Stimulated activated CD8-positive, alpha-beta memory T cell treated with anti-CD3 and anti-CD28 coated beads, Interleukin-15, amount 100 ng/mL, for 48 hours (primary cell): ENCODE data around the gene CEND1.

Experiments
- DNase-seq, 2 donors: peaks; one replicate each; pipeline ENCODE4 v3.0.0-alpha.2; 2020; ENCODE audit warnings: low read depth in 2 of 2

The CEND1 gene

GRCh38 chr11:794766-795633 is 5.1 kb upstream of the CEND1 start:
- no peak for DNase-seq

DNA sequence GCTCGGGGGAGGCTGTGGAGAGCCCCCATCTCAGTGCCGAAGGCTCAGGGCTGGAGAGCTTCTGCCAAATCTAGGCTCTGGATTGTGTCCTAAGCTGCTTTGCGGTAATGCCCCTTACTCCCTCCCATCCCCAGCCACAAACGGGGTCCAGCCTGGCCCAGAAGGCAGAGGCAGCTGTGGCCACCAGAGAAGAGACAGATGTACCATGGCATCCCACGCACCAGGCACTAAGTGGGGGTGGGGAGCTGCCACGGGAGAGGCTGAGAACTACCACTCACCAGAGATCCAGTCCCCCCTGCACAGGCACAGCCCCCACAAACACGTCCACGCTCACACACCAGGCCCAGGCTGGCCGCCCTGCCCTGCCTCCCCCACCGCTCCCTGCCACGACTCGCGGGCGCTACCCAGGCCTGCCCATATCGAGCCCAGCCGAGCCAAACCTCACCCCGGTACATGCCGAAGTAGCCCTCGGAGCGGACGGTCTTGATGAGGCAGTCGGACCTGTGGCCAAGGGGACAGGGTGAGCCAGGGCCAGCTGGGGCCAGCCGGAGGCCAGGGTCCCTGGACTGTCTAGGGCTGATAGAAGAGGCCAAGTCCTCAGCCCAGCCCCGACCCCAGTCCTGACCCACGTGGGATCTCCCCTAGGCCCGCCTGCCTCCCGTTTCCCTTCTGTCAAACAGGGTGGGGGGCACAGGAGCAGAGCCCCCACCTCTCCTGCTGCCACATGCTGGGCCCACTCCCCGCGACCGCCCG is 4.3 kb upstream of the CEND1 start:
- no peak for DNase-seq

GRCh38 chr11:793556-793955 is 3.7 kb upstream of the CEND1 start:
- DNase-seq, result no peak

- DNase-seq, result no peak
These were observed 3.0 kb upstream of the CEND1 start for GRCh38 chr11:792873-793272.

GRCh38 chr11:792535-792821 is 2.6 kb upstream of the CEND1 start:
- no peak for DNase-seq

GRCh38 chr11:791658-792534 is 2.0 kb upstream of the CEND1 start:
- DNase-seq, result no peak

DNA sequence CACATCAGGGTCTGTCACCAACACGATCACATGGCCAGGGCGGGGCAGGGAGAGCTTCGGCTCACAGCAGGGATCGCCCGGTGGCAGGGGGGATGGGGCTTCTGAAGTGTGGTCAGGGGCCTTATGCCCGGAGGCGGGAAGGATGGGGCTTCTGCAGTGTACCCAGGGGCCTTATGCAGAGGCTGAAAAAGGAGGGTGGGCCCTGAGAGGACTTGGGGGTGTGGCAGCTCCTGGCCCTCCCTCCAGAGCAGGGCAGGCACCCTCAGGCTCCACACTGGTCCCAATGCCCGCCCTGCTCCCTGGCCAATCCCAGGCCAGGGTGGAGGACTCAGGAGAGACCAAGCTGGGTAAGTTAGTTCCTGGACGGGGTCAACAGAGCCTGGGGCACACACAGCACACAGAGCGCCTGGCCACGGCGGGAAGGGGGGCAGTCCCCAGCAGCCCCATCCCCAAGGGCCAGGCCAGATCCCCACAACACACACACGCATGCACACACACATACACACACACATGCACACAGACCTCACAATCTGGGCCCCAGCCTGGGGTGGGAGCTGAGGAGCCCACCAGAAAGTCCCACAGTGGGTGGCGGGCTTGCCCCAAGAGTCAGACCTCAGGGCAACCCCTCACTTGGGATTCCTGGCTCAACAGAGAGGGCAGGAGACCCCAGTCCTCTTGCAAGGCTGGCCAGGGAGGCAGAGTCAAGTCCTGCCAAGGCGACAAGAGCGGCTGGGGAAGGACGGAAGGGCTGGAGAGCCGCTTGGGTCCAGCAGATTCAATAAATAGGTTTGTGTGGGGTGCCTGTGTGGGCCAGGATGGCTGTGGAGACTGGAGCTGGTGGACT is 1.1 kb upstream of the CEND1 start:
- DNase-seq, result no peak

DNA sequence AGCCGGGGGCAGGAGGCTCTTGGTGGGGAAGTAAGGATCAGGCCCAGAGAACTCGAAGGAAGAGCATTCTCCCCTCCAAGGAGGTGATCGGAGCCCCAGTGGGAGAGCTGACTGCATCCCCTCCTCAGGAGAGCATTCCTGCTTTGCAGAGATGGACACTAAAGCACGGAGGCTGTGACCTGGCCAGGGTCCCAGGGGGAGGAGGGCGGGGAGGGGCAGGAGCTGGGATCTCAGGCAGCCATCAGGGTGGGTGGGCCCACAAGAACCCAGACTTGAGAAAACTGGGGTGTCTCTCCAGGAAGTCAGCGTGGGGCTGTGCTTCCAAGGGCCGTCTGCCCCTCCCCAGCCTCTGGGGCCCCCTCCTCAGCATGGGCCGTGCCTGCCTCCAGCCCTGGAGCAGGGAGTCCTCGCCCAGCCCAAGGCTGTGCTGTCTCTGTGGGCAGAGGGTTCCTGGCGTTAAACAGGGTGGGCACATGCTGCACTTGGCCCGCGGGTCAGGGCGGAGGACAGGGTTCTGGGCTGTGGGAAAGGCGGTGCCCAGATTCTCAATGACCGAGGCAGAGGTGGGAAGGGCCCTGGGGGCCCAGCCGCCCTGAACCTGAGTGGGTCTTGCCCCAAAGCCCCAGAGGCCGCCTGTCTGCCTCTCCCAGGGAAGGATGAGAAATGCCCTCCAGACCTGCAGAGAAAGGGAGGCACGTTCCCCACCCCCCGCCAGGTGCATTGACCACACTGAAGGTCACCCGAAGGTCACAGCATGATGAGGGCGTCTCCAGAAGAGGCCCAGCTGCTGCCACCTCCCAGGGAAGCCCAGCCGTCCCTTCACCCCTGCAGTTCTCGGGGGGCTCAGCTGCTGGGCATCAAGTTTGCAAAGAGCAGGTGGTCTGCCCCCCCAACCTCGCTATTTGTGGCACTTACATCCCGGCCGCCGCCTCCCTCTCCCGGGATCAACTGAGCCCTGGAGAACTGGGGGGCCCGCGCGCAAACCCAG is 643 bp downstream of the CEND1 start:
- DNase-seq, result no peak

DNA sequence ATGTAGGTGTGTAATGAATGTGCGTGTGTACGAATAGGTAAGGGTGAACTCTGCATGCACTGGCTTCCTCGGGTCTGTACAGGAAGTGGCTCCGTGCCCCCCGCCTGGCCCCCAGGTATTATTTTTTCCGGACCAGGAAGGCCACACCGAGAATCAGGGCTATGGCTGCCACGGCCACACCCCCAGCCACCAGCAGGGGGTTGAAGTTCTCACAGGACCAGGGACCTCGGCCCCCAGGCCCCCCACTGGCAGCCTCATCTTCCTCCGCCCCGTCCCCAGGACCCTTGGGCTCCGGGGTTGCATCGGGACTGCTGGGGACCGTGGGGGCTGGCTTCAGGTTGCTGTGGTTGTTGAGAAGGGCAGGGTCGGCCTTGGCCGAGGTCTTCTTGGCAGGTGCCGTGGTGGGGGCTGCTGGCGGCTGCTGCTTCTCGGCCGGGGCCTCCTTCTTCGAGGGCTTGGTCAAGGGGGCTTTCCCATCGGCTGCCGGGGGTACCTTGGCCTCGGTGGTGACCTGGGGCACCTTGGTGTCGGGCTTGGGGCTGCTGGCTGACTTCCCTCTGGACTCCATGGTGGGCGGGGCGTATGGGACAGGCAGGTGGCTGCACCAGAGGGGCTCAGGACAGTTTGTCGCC is 1.8 kb downstream of the CEND1 start:
- no peak for DNase-seq

DNA sequence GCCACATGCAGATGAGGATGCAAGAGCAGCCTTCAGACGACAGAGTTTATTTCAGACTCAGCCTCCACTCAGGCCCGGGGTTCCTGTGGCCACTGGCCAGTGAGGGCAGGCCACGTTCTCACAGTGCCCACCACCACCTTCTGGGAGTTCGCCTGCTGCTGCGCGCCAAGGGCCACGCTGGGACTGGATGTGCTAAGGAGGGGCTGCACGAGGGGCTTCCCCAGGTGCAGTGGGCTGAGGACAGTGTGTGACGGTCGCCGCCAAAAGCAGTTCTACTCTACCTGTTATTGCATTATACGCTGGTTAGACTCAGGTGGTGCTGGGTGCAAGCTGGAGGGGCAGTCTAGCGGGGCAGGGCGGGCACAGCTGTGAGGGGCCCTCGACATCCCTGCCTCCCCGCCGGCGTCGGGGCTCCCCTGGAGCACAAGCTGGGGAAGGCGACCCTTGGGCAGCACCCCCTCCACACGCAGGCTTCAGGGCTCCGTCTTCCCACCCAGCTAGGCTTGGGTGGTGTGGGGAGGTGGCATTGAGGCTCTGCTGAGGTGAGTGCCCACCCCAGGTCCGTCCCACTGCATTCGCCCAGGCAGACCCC is 2.7 kb downstream of the CEND1 start:
- no peak for DNase-seq

DNA sequence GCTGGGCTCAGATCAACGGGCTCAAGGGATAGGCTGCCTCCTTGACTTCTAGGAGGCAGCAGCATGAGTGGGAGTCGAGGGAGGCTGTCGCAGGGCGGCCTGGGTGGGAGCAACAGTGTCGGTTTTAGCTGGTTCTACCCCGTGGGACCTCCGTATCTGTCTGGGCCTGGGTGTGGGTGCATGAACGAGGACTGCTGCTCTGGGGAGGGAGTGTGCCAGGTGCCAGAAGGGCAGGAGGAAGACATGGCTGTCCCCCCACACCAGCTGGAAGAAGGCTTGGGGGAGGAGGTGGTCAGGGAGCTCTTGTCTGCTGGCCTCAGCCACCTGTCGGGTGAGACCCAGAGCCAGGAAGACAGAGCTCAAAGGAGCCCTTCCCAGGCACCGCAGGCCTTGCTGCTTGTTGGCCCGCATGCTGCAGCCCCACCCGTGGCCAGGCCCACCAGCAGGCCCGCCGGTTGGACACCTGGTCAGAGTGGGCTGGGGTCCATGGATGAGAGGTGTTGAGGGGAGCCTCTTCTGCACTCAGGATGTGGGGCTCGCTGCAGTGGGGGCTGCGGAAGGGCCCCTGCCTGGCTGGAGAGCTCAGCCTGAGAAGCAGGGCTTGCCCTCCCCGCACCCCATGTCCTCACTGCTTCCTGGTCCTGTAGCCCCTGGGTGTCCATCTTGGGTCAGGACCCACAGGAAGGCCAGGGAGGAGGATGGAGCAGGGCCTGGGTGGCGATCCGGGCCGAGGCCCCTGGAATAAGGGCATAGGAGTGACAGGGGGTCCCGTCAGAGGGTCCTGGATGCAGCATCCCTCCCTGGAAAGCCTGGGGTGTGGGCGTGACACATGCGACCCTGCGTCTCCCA is 3.4 kb downstream of the CEND1 start:
- DNase-seq, result no peak

- DNase-seq, result no peak
These were observed 6.3 kb downstream of the CEND1 start for GRCh38 chr11:783581-784015.

DNA sequence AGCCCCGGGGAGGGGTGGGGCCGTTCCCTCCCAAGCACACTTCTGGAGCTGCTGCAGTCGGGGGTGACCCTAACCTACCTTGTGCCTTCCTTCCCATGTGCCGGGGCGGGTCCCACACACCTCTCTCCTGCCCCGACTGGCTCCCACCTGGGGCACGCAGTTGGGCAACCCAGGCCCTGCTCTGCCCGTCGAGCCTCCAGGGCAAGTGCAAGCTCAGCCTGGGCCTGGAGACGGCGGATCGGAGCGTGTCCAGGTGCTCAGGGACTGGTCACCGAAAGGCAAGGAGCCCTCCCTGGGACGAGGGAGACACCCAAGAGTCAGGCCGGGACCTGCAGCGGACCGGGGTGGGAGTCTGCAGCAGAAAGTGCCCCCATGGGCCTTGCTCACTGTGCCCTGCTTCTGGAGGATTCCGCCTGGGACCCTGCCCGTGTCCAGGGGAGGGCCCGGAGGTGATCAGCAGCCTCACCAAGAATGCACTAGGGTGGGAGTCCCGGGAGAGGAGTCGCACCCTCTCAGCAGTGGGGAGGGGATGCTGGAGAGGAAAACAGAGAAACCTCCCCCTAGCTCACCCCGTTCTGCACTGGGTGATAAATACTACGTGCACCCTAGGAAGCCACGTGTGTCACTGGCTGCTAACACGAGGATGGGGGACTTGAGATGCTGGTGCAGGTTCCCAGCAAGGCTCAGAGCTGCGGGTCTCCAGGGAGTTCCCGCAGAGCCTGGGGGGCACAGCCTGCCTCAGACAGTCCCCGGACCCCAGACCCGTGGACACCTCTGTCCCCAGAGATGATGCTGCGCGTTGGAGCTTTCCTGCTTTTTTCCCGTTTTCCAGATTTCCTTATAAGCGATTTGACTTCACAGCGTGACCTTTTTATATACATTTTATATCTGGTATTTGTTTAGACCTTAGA is 7.4 kb downstream of the CEND1 start:
- no peak for DNase-seq

DNA sequence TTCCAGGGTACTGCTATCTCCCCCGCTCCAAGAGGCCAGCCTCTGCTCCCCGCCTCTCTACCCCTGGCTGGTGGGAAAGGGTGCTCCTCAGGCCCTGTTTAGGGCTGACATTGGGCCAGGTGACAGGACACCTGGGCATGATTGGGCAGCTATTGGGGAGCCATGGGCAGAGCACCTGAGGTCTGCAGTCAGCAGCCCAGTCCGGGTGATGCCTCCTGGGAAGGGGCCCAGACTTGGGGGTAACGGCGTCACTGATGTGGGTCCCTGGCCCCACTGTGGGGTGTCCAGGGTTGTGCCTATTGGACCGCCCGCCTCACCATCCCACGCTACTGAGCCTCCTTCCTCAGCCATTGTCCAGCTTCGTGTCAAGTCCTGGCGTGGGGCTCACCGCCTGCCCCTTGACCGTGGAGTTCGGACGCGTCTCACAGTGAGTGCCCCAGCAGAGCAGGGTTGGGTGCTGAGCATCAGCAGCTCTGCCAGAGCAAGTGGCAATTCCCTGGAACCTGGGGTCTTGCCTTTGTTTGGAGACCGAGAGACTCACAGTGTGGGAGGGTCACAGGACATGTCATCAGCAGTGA is 9.8 kb downstream of the CEND1 start:
- DNase-seq, result no peak

DNA sequence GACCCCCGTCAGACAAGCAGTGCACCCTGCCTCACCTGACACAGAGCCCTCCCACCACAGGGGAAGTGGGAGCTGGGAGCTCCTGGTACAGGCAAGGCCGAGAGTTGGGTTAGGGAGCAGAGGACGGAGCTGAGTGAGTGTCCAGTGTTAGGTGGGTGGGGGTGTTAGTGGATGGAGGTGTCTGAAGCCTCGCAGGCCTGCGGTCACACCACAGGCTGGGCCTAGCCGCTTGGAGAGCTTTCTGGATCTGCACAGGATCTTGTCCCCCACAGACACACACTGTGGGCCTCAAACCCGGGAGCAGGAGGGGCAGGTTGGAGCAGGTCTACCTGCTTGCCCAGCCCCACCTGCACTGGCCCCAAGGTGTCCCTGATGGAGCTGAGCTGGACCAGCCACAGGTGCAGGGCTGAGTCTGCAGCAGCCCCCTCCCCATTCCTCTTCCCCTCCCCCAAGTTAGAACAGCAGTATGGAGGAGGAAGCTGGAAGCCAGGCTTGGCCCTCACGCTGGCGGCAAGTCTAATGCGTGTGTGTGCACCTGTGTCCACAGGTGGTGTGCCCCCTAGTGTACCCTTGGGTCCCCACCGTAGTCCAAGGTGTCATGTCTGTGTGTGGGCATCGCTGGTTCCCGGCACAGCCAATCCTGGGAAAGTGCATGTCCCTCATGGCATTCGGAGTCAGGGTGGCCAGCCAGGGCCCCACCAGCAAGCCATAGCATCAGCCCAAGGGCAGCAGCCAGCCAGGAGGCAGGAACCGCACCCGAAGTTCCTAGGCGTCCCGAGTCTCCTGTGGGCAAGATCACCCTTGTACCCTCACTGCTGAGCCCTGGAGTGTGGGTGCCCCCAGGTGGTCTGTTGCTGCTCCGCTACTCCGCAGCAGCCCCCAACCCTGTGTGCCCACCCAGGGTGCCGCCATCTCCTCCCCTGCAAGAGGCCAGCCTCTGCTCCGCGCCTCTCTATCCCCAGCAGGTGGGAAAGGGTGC is 10.6 kb downstream of the CEND1 start:
- DNase-seq, result no peak
